Endothelial cell of umbilical vein (primary cell): ENCODE results near the gene PTPRD. TPM values are rescaled to one million over a fixed set of nuclear protein-coding genes. Genes with fewer than 3 reads are reported as not detected.

Experiments used
- BruUV-seq: library from RNA; stranded (reverse); fragments of 400-500 nt; replicated peaks from 2 replicates; lab custom pipeline; 2021; lab: Mats Ljungman, UMichigan
- CTCF ChIA-PET: fragments of 300-600, 350-600 bp; sonication (Branson Sonifier 250); formaldehyde crosslinking; loops from one replicate; lab custom pipeline; 2021; ENCODE audit warnings: antibody characterized with exemption, inconsistent platforms; lab: Charles Lee
- POLR2A ChIA-PET: fragments of 300-600, 350-600 bp; sonication (Branson Sonifier 250); formaldehyde crosslinking; loops from one replicate; lab custom pipeline; 2021; ENCODE audit warnings: antibody characterized with exemption, inconsistent platforms; lab: Charles Lee
- DNase-seq: peaks from one replicate; pipeline ENCODE4 v3.0.0-alpha.2; 2011; ENCODE audit warnings: low read depth, low spot score
- FAIRE-seq: peaks from 2 replicates; lab custom pipeline; 2011; peaks lifted over from hg19 to GRCh38; lab: Jason Lieb, UNC
- H2AFZ ChIP-seq: 2 replicates; pipeline ENCODE4 v1.6.0; 2012; ENCODE audit warnings: low read depth, low read length, control low read depth, inconsistent platforms
- H3K27ac ChIP-seq: 2 replicates; pipeline ENCODE4 v1.5.1; 2011; ENCODE audit warnings: low read depth, mild to moderate bottlenecking, control low read depth, low read length, moderate library complexity; ENCODE audit not compliant: insufficient read depth
- H3K27me3 ChIP-seq, 2 experiments: 2 replicates each; pipeline versions ENCODE4 v1.6.0 to v1.6.1; 2011; ENCODE audit warnings: low read length in 2 of 2, mixed read lengths in 1 of 2; ENCODE audit not compliant: control insufficient read depth in 2 of 2, insufficient read depth in 2 of 2
- H3K36me3 ChIP-seq, 2 experiments: 2 replicates in 1 of 2; 3 replicates in 1 of 2; pipeline ENCODE4 v1.5.1; 2011; ENCODE audit warnings: low read length in 2 of 2, mild to moderate bottlenecking in 1 of 2, moderate library complexity in 1 of 2; ENCODE audit not compliant: control insufficient read depth in 2 of 2, insufficient read depth in 2 of 2; ENCODE audit errors: extremely low read depth in 1 of 2
- H3K4me1 ChIP-seq: 3 replicates; pipeline ENCODE4 v1.5.1; 2011; ENCODE audit warnings: mild to moderate bottlenecking, low read length; ENCODE audit not compliant: control insufficient read depth, insufficient read depth; ENCODE audit errors: extremely low read depth
- H3K4me2 ChIP-seq: 2 replicates; pipeline ENCODE4 v1.6.1; 2011; ENCODE audit warnings: low read length, control low read depth, mixed read lengths; ENCODE audit not compliant: insufficient read depth
- H3K4me3 ChIP-seq, 3 experiments: fragments of 200-600 bp in 1 of 3; sonication (generic), shearing (Covaris generic) in 1 of 3; replicated peaks in 1 of 3; 2 replicates each; pipeline ENCODE4 v1.5.1; 2011 to 2016; ENCODE audit warnings: control low read depth in 3 of 3, low read length in 3 of 3, mild to moderate bottlenecking in 2 of 3, inconsistent platforms in 1 of 3, low read depth in 1 of 3, moderate library complexity in 1 of 3; ENCODE audit not compliant: insufficient read depth in 1 of 3
- H3K79me2 ChIP-seq: 2 replicates; pipeline ENCODE4 v1.6.0; 2012; ENCODE audit warnings: low read length, inconsistent platforms; ENCODE audit not compliant: control insufficient read depth, insufficient read depth
- H3K9ac ChIP-seq: replicated peaks from 2 replicates; pipeline ENCODE3; 2011; ENCODE audit warnings: low read length, control low read depth; ENCODE audit not compliant: insufficient read depth; ENCODE audit errors: extremely low read depth
- H3K9me1 ChIP-seq: replicated peaks from 3 replicates; pipeline ENCODE4 v1.6.0; 2011; ENCODE audit warnings: mild to moderate bottlenecking, low read length; ENCODE audit not compliant: control insufficient read depth, insufficient read depth; ENCODE audit errors: extremely low read depth
- H3K9me3 ChIP-seq: replicated peaks from 2 replicates; pipeline ENCODE4 v1.5.1; 2012; ENCODE audit warnings: low read length, inconsistent platforms; ENCODE audit not compliant: control insufficient read depth, insufficient read depth
- H4K20me1 ChIP-seq: replicated peaks from 2 replicates; pipeline ENCODE3; 2011; ENCODE audit warnings: mild to moderate bottlenecking, low read length; ENCODE audit not compliant: control insufficient read depth, insufficient read depth; ENCODE audit errors: extremely low read depth
- CTCF ChIP-seq, 2 donors: IDR thresholded peaks; 1 replicate in 1 of 2; 2 replicates in 1 of 2; pipeline ENCODE4 v1.5.1; 2011; ENCODE audit warnings: low read length in 2 of 2, mild to moderate bottlenecking in 2 of 2, moderate library complexity in 2 of 2, control low read depth in 1 of 2, inconsistent platforms in 1 of 2, low read depth in 1 of 2; ENCODE audit not compliant: insufficient read depth in 1 of 2; ENCODE audit errors: extremely low read depth in 1 of 2
- EZH2 ChIP-seq: IDR thresholded peaks from 2 replicates; pipeline ENCODE4 v1.6.1; 2012; ENCODE audit warnings: borderline replicate concordance, low read depth, mild to moderate bottlenecking, moderate library complexity, low read length, inconsistent platforms; ENCODE audit not compliant: severe bottlenecking
- FOS ChIP-seq: IDR thresholded peaks from 2 replicates; pipeline ENCODE4 v1.6.1; 2011; ENCODE audit warnings: mild to moderate bottlenecking, low read length, moderate library complexity, borderline replicate concordance; ENCODE audit not compliant: insufficient read depth
- GATA2 ChIP-seq: IDR thresholded peaks from 2 replicates; pipeline ENCODE4 v1.7.0; 2011; ENCODE audit warnings: low read depth, mild to moderate bottlenecking, moderate library complexity, mixed read lengths, low read length; ENCODE audit not compliant: insufficient read length, insufficient read depth
- JUN ChIP-seq: IDR thresholded peaks from 2 replicates; pipeline ENCODE4 v1.6.1; 2011; ENCODE audit warnings: borderline replicate concordance, low read depth; ENCODE audit not compliant: insufficient read length, insufficient read depth
- MAX ChIP-seq: IDR thresholded peaks from 2 replicates; pipeline ENCODE4 v1.6.1; 2011; ENCODE audit not compliant: insufficient read depth, insufficient read length
- MYC ChIP-seq: IDR thresholded peaks from one replicate; pipeline ENCODE4 v1.6.1; 2011; ENCODE audit warnings: mild to moderate bottlenecking, low read depth, low read length
- POLR2A ChIP-seq: IDR thresholded peaks from 2 replicates; pipeline ENCODE4 v1.6.1; 2012; ENCODE audit warnings: low read depth, mild to moderate bottlenecking, control low read depth, low read length
- POLR2AphosphoS5 ChIP-seq: IDR thresholded peaks from 2 replicates; pipeline ENCODE4 v1.6.1; 2012; ENCODE audit warnings: low read depth, mild to moderate bottlenecking, control low read depth, low read length, moderate library complexity; ENCODE audit not compliant: insufficient read depth
- dilution Hi-C: fragments of 300-500 bp; cut with MboI; formaldehyde crosslinking; loops from one replicate; pipeline ENCODE4 v1.15.0; 2019; ENCODE audit warnings: low sequenced_read_pairs; ENCODE audit not compliant: extremely low pct_ligation_motif_present
- intact Hi-C: fragments of 100-400 bp; cut with micrococcal nuclease; formaldehyde crosslinking; loops from one replicate; pipeline ENCODE4 v1.10.0; 2022
- polyA plus RNA-seq, 4 experiments: library from polyadenylated mRNA; depleted of rRNA in 3 of 4; stranded (reverse) in 3 of 4; unstranded in 1 of 4; fragments of >200 nt; gene quantifications; 2 replicates each; pipeline versions ENCODE4 v1.2.1 to v1.2.3, GENCODE V29; 2011 to 2012; ENCODE audit warnings: missing spikeins in 1 of 4
- total RNA-seq: library from RNA; stranded (reverse); gene quantifications from 2 replicates; pipeline ENCODE4 v1.2.3, GENCODE V29; 2021

PTPRD gene
- total and polyA plus RNA-seq, 2 donors (not counting 3 experiments of a cell fraction or from before 2014, with no cell fraction given) = 5.5 to 5.7 TPM

GRCh38 chr9:8713811-8714165 is 1899.0 kb downstream of the PTPRD start:
- FAIRE-seq (no peak), DNase-seq (no peak)
- no peaks in the 10 kb centered on the region for H3K36me3 ChIP-seq
- TF ChIP-seq FOS (no peak), POLR2AphosphoS5 (no peak)
- dilution Hi-C loops = no loop called here
- H3K4me1 ChIP-seq = peaks cover 3% of the 10 kb centered on the region
- POLR2A ChIA-PET = no interaction called here
- H3K27ac ChIP-seq = no peak overlapping the region
- no TSS peak for BruUV-seq
- CTCF ChIA-PET = no interaction called here
- no peaks in the 10 kb centered on the region for H3K9me1 ChIP-seq
- no peaks in the 10 kb centered on the region for H4K20me1 ChIP-seq
- H3K79me2 ChIP-seq = no peaks in the 10 kb centered on the region
- no peak overlapping the region for H3K4me2 ChIP-seq
- no peaks in the 10 kb centered on the region for H3K9me3 ChIP-seq
- H3K9ac ChIP-seq = no peak overlapping the region
- H2AFZ ChIP-seq = no peak overlapping the region
- intact Hi-C loops = no loop called here
- H3K27me3 ChIP-seq = no peaks in the 10 kb centered on the region
- H3K4me3 ChIP-seq = no peak overlapping the region

- no peaks in the 10 kb centered on the region for H3K9me1 ChIP-seq
Measured at GRCh38 chr9:8713149-8713810, 1899.5 kb downstream of the PTPRD start.

More at GRCh38 chr9:8713149-8713810, 1899.5 kb downstream of the PTPRD start:
- DNase-seq (no peak), FAIRE-seq (no peak)
- no peak overlapping the region for H3K27ac ChIP-seq
- H3K4me1 ChIP-seq = no peaks in the 10 kb centered on the region
- H4K20me1 ChIP-seq = no peaks in the 10 kb centered on the region
- H2AFZ ChIP-seq = no peak overlapping the region
- no peaks in the 10 kb centered on the region for H3K27me3 ChIP-seq
- BruUV-seq = no TSS peak
- CTCF ChIA-PET = interaction anchor here (1.5 kb wide), 1 partner anchor 9 kb away, joined by 4 read pairs; no protein-coding TSS in a partner anchor
- POLR2A ChIA-PET = no interaction called here
- intact Hi-C loops (no loop called here), dilution Hi-C loops (no loop called here)
- no peak overlapping the region for H3K4me3 ChIP-seq
- no peaks in the 10 kb centered on the region for H3K36me3 ChIP-seq
- TF ChIP-seq MAX (no peak), FOS (no peak), CTCF (IDR thresholded peaks at IDR 0.05; ENCODE audit: extremely low read depth in 1 of 2, insufficient read depth in 1 of 2, low read depth in 1 of 2, low read length in 2 of 2) (no peak), POLR2A (no peak), MYC (no peak), EZH2 (no peak), GATA2 (no peak), JUN (no peak), POLR2AphosphoS5 (no peak)
- H3K9me3 ChIP-seq = no peaks in the 10 kb centered on the region
- H3K4me2 ChIP-seq = no peak overlapping the region
- no peak overlapping the region for H3K9ac ChIP-seq
- H3K79me2 ChIP-seq = no peaks in the 10 kb centered on the region
